IMR-90 (cell line): ENCODE data around the gene NLGN1. TPM values are rescaled to one million over a fixed set of nuclear protein-coding genes. Genes with fewer than 3 reads are reported as not detected.

Source experiments
- ATAC-seq: fragments of 200-7000 bp; cut with Tn5 transposase; 2 replicates; pipeline ENCODE4 v1.9.1; 2020; ENCODE audit warnings: low read depth, mild to moderate bottlenecking, moderate library complexity
- BruUV-seq: library from RNA; stranded (reverse); fragments of 400-500 nt; replicated peaks from 2 replicates; lab custom pipeline; 2021; lab: Mats Ljungman, UMichigan
- CTCF ChIA-PET: fragments of 300-600 bp; formaldehyde crosslinking; extraction: SDS; loops from one replicate; lab custom pipeline; 2021; ENCODE audit warnings: antibody characterized with exemption; lab: Yijun Ruan, JAX
- POLR2A ChIA-PET: fragments of 300-600 bp; sonication (Branson Sonifier 250); formaldehyde crosslinking; loops from one replicate; lab custom pipeline; 2022; ENCODE audit warnings: antibody characterized with exemption; ENCODE audit not compliant: unreplicated experiment; lab: Charles Lee
- DNase-seq: peaks from one replicate; pipeline ENCODE4 v3.0.0; 2013
- H2AFZ ChIP-seq: replicated peaks from 2 replicates; pipeline ENCODE3; 2013; ENCODE audit warnings: low read length, mild to moderate bottlenecking; ENCODE audit not compliant: poor library complexity
- H2AK5ac ChIP-seq: 2 replicates; pipeline ENCODE4 v1.6.1; 2013; ENCODE audit warnings: low read depth, low read length, inconsistent platforms
- H2AK9ac ChIP-seq: replicated peaks from 2 replicates; pipeline ENCODE3; 2013; ENCODE audit warnings: mild to moderate bottlenecking, low read depth, low read length, moderate library complexity; ENCODE audit not compliant: poor library complexity
- H2BK120ac ChIP-seq: 2 replicates; pipeline ENCODE4 v1.6.1; 2013; ENCODE audit warnings: low read depth, low read length, inconsistent platforms
- H2BK15ac ChIP-seq: 3 replicates; pipeline ENCODE4 v1.6.1; 2013; ENCODE audit warnings: low read depth, low read length, inconsistent platforms
- H2BK20ac ChIP-seq: 2 replicates; pipeline ENCODE4 v1.6.1; 2013; ENCODE audit warnings: low read depth, mild to moderate bottlenecking, inconsistent platforms, low read length, moderate library complexity
- H2BK5ac ChIP-seq: 2 replicates; pipeline ENCODE4 v1.6.1; 2013; ENCODE audit warnings: mild to moderate bottlenecking, low read depth, low read length, inconsistent platforms; ENCODE audit not compliant: poor library complexity, severe bottlenecking
- H3K14ac ChIP-seq: replicated peaks from 2 replicates; pipeline ENCODE4 v1.6.1; 2013; ENCODE audit warnings: low read depth, low read length, inconsistent platforms
- H3K18ac ChIP-seq: 2 replicates; pipeline ENCODE4 v1.6.1; 2013; ENCODE audit warnings: low read depth, low read length, control low read depth
- H3K23ac ChIP-seq: 2 replicates; pipeline ENCODE4 v1.6.1; 2013; ENCODE audit warnings: low read depth, low read length, inconsistent platforms
- H3K27ac ChIP-seq: 2 replicates; pipeline ENCODE4 v1.5.1; 2013; ENCODE audit warnings: mild to moderate bottlenecking, control low read depth, low read length; ENCODE audit not compliant: insufficient read depth
- H3K27me3 ChIP-seq: 2 replicates; pipeline ENCODE4 v1.6.1; 2013; ENCODE audit warnings: low read length; ENCODE audit not compliant: control insufficient read depth, insufficient read depth
- H3K36me3 ChIP-seq: 2 replicates; pipeline ENCODE4 v1.6.1; 2013; ENCODE audit warnings: low read length, mixed read lengths; ENCODE audit not compliant: control insufficient read depth, insufficient read depth
- H3K4ac ChIP-seq: 2 replicates; pipeline ENCODE4 v1.6.1; 2013; ENCODE audit warnings: low read depth, low read length, inconsistent platforms
- H3K4me1 ChIP-seq: 2 replicates; pipeline ENCODE4 v1.6.1; 2013; ENCODE audit warnings: low read length, mixed read lengths; ENCODE audit not compliant: control insufficient read depth, insufficient read depth
- H3K4me2 ChIP-seq: 2 replicates; pipeline ENCODE4 v1.6.1; 2013; ENCODE audit warnings: low read depth, mild to moderate bottlenecking, control low read depth, low read length, moderate library complexity
- H3K4me3 ChIP-seq: 2 replicates; pipeline ENCODE4 v1.5.1; 2013; ENCODE audit warnings: low read depth, mild to moderate bottlenecking, control low read depth, low read length, moderate library complexity; ENCODE audit not compliant: insufficient read depth
- H3K56ac ChIP-seq: 2 replicates; pipeline ENCODE4 v1.6.1; 2013; ENCODE audit warnings: low read length, inconsistent platforms; ENCODE audit not compliant: insufficient read depth; ENCODE audit errors: extremely low read depth
- H3K79me1 ChIP-seq, 2 experiments: 2 replicates each; pipeline ENCODE4 v1.6.1; 2013; ENCODE audit warnings: low read length in 2 of 2, inconsistent platforms in 1 of 2, low read depth in 1 of 2
- H3K9ac ChIP-seq: 2 replicates; pipeline ENCODE4 v1.6.1; 2013; ENCODE audit warnings: low read depth, low read length, control low read depth
- H3K9me1 ChIP-seq: 2 replicates; pipeline ENCODE4 v1.6.1; 2013; ENCODE audit warnings: low read length, inconsistent platforms; ENCODE audit not compliant: insufficient read depth
- H3K9me3 ChIP-seq: 2 replicates; pipeline ENCODE4 v1.6.1; 2013; ENCODE audit warnings: low read length; ENCODE audit not compliant: control insufficient read depth, insufficient read depth
- H4K20me1 ChIP-seq: 2 replicates; pipeline ENCODE4 v1.6.1; 2013; ENCODE audit warnings: low read length, inconsistent platforms; ENCODE audit not compliant: insufficient read depth
- H4K5ac ChIP-seq: 2 replicates; pipeline ENCODE4 v1.6.1; 2013; ENCODE audit warnings: mild to moderate bottlenecking, low read depth, low read length, control low read depth
- H4K8ac ChIP-seq, 2 experiments: 2 replicates each; pipeline ENCODE4 v1.6.1; 2013; ENCODE audit warnings: low read depth in 2 of 2, low read length in 2 of 2, control low read depth in 1 of 2, inconsistent platforms in 1 of 2
- H4K91ac ChIP-seq: 2 replicates; pipeline ENCODE4 v1.6.1; 2013; ENCODE audit warnings: low read depth, low read length, inconsistent platforms; ENCODE audit not compliant: insufficient read depth
- BHLHE40 ChIP-seq: fragments of 150-350 bp; IDR thresholded peaks from 2 replicates; pipeline ENCODE4 v1.6.1; 2016; ENCODE audit warnings: mild to moderate bottlenecking, low read depth, low read length
- CEBPB ChIP-seq: IDR thresholded peaks from 2 replicates; pipeline ENCODE4 v1.6.1; 2012; ENCODE audit warnings: low read depth, low read length, improper control_type of control experiment
- CHD1 ChIP-seq: IDR thresholded peaks from 2 replicates; pipeline ENCODE4 v1.6.1; 2012; ENCODE audit warnings: low read depth, low read length, improper control_type of control experiment
- FOS ChIP-seq: fragments of 150-350 bp; IDR thresholded peaks from 2 replicates; pipeline ENCODE4 v1.6.1; 2016; ENCODE audit warnings: low read depth, low read length
- MAFK ChIP-seq: IDR thresholded peaks from 2 replicates; pipeline ENCODE4 v1.6.1; 2012; ENCODE audit warnings: low read depth, low read length, improper control_type of control experiment
- MAZ ChIP-seq: IDR thresholded peaks from 2 replicates; pipeline ENCODE4 v1.6.1; 2012; ENCODE audit warnings: low read depth, mild to moderate bottlenecking, low read length, improper control_type of control experiment, moderate library complexity, borderline replicate concordance
- MXI1 ChIP-seq: IDR thresholded peaks from 2 replicates; pipeline ENCODE4 v1.6.1; 2012; ENCODE audit warnings: low read depth, mild to moderate bottlenecking, low read length, moderate library complexity, borderline replicate concordance
- NFE2L2 ChIP-seq: fragments of 150-350 bp; IDR thresholded peaks from 2 replicates; pipeline ENCODE4 v1.6.1; 2016; ENCODE audit warnings: low read depth, mild to moderate bottlenecking, low read length
- POLR2A ChIP-seq: IDR thresholded peaks from 2 replicates; pipeline ENCODE4 v1.6.1; 2012; ENCODE audit warnings: mild to moderate bottlenecking, low read depth, low read length
- RAD21 ChIP-seq: IDR thresholded peaks from 2 replicates; pipeline ENCODE4 v1.6.1; 2012; ENCODE audit warnings: low read length, improper control_type of control experiment
- RCOR1 ChIP-seq: IDR thresholded peaks from 2 replicates; pipeline ENCODE4 v1.6.1; 2012; ENCODE audit warnings: mild to moderate bottlenecking, low read length, improper control_type of control experiment; ENCODE audit not compliant: insufficient replicate concordance
- RFX5 ChIP-seq: IDR thresholded peaks from 2 replicates; pipeline ENCODE4 v1.8.0; 2012; ENCODE audit warnings: low read depth, mild to moderate bottlenecking, low read length, moderate library complexity
- SMC3 ChIP-seq: fragments of 150-350 bp; IDR thresholded peaks from 2 replicates; pipeline ENCODE4 v1.6.1; 2016; ENCODE audit warnings: low read depth, mild to moderate bottlenecking, antibody characterized with exemption, low read length, moderate library complexity
- dilution Hi-C: fragments of 300-500 bp; cut with HindIII; formaldehyde crosslinking; loops from one replicate; pipeline ENCODE4 v1.14.3; 2018; ENCODE audit warnings: low sequenced_read_pairs; ENCODE audit not compliant: unreplicated experiment
- in situ Hi-C: fragments of 300-500 bp; cut with MboI; formaldehyde crosslinking; loops from 3 replicates; pipeline ENCODE4 v1.14.3; 2019; ENCODE audit warnings: low sequenced_read_pairs, inconsistent platforms, mixed read lengths
- intact Hi-C: fragments of 100-400 bp; cut with micrococcal nuclease; formaldehyde crosslinking; loops from 2 replicates; pipeline ENCODE4 v1.10.0; 2022
- polyA plus RNA-seq, 3 experiments: library from polyadenylated mRNA; depleted of rRNA; stranded (reverse); fragments of >200 nt; gene quantifications; 2 replicates each; pipeline ENCODE4 v1.2.3, GENCODE V29; 2012; ENCODE audit warnings: low replicate concordance in 1 of 3
- total RNA-seq: library from RNA; depleted of rRNA; stranded (reverse); fragments of >200 nt; gene quantifications from 2 replicates; pipeline ENCODE4 v1.2.3, GENCODE V29; 2012
- TF ChIP-seq, protein P1 (sequence below): conservative IDR thresholded peaks from 2 replicates; pipeline ENCODE4 v1.5.1; 2012; ENCODE audit warnings: mild to moderate bottlenecking, low read depth, low read length, improper control_type of control experiment
- TF ChIP-seq, protein P2 (sequence below): fragments of 150-350 bp; IDR thresholded peaks from 2 replicates; pipeline ENCODE4 v1.6.1; 2016; ENCODE audit warnings: low read depth, mild to moderate bottlenecking, low read length, moderate library complexity, borderline replicate concordance
- TF ChIP-seq, protein P3 (sequence below): fragments of 150-350 bp; IDR thresholded peaks from 2 replicates; pipeline ENCODE4 v1.6.1; 2017; ENCODE audit warnings: mild to moderate bottlenecking, antibody characterized with exemption, low read length, low read depth

The NLGN1 gene
- total and polyA plus RNA-seq, 2 of the 4 experiments (the other 2 are of a cell fraction), result 1.8 to 12.5 TPM

DNA sequence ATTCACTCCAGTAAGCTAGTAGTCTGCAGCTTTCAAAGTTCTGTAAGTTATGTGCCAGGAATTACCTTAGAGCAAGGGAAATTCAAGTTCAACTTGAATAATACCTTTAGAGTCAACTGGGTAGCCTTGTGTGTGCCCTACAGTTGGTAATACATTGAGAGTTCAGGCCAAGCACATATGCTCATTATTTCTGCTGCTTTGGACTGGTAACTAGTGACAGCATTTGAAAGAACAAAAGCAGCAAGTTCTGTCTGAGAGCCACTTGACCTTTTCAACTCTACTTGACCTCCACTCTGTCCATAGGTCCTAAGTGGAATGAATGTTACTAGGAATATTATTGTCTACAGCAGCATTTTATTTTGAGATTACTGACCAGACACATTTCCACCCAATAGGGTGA, 723.5 kb downstream of the NLGN1 start:
- in situ Hi-C loops, result no loop called here

More for the DNA sequence above, 723.5 kb downstream of the NLGN1 start:
- no peaks in the 10 kb centered on the region for H3K4me1 ChIP-seq
- H3K27ac ChIP-seq, result no peak overlapping the region
- no TSS peak for BruUV-seq
- intact Hi-C loops (loop anchor here (10.0 kb wide), 1 partner anchor 1144 kb away; no protein-coding TSS in a partner anchor), dilution Hi-C loops (no loop called here)
- no peaks in the 10 kb centered on the region for H4K20me1 ChIP-seq
- no peak overlapping the region for H3K4me3 ChIP-seq
- H3K4ac ChIP-seq, result no peak overlapping the region
- ATAC-seq (no peak), DNase-seq (no peak)
- no peak overlapping the region for H3K14ac ChIP-seq
- H2BK20ac ChIP-seq, result no peak overlapping the region
- H4K8ac ChIP-seq, result no peak overlapping the region
- H3K36me3 ChIP-seq, result no peaks in the 10 kb centered on the region
- POLR2A ChIA-PET, result no interaction called here
- TF ChIP-seq, protein P1, sequence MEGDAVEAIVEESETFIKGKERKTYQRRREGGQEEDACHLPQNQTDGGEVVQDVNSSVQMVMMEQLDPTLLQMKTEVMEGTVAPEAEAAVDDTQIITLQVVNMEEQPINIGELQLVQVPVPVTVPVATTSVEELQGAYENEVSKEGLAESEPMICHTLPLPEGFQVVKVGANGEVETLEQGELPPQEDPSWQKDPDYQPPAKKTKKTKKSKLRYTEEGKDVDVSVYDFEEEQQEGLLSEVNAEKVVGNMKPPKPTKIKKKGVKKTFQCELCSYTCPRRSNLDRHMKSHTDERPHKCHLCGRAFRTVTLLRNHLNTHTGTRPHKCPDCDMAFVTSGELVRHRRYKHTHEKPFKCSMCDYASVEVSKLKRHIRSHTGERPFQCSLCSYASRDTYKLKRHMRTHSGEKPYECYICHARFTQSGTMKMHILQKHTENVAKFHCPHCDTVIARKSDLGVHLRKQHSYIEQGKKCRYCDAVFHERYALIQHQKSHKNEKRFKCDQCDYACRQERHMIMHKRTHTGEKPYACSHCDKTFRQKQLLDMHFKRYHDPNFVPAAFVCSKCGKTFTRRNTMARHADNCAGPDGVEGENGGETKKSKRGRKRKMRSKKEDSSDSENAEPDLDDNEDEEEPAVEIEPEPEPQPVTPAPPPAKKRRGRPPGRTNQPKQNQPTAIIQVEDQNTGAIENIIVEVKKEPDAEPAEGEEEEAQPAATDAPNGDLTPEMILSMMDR, result no peak
- TF ChIP-seq MXI1 (no peak), CHD1 (no peak), RCOR1 (no peak), CEBPB (no peak), FOS (no peak), RAD21 (no peak), SMC3 (no peak), NFE2L2 (no peak), MAZ (no peak), RFX5 (no peak), BHLHE40 (no peak), POLR2A (no peak), MAFK (no peak)
- TF ChIP-seq, protein P2, sequence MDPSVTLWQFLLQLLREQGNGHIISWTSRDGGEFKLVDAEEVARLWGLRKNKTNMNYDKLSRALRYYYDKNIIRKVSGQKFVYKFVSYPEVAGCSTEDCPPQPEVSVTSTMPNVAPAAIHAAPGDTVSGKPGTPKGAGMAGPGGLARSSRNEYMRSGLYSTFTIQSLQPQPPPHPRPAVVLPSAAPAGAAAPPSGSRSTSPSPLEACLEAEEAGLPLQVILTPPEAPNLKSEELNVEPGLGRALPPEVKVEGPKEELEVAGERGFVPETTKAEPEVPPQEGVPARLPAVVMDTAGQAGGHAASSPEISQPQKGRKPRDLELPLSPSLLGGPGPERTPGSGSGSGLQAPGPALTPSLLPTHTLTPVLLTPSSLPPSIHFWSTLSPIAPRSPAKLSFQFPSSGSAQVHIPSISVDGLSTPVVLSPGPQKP, result no peak
- TF ChIP-seq, protein P3, sequence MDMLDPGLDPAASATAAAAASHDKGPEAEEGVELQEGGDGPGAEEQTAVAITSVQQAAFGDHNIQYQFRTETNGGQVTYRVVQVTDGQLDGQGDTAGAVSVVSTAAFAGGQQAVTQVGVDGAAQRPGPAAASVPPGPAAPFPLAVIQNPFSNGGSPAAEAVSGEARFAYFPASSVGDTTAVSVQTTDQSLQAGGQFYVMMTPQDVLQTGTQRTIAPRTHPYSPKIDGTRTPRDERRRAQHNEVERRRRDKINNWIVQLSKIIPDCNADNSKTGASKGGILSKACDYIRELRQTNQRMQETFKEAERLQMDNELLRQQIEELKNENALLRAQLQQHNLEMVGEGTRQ, result no peak
- no peak overlapping the region for H3K18ac ChIP-seq
- H3K27me3 ChIP-seq, result no peaks in the 10 kb centered on the region
- H2BK5ac ChIP-seq, result no peak overlapping the region
- H3K9me3 ChIP-seq, result no peaks in the 10 kb centered on the region
- no peak overlapping the region for H3K56ac ChIP-seq
- no peak overlapping the region; the same call in 1 of the 2 replicates for H3K23ac ChIP-seq
- no peak overlapping the region for H2BK120ac ChIP-seq
- no peak overlapping the region for H4K5ac ChIP-seq
- no peaks in the 10 kb centered on the region for H3K79me1 ChIP-seq
- no peak overlapping the region for H3K9ac ChIP-seq
- no peak overlapping the region for H2AK9ac ChIP-seq
- H2AFZ ChIP-seq, result no peak overlapping the region
- H2AK5ac ChIP-seq, result no peak overlapping the region
- no peak overlapping the region for H3K4me2 ChIP-seq
- no peak overlapping the region for H2BK15ac ChIP-seq
- H3K9me1 ChIP-seq, result no peaks in the 10 kb centered on the region
- CTCF ChIA-PET, result no interaction called here
- no peak overlapping the region for H4K91ac ChIP-seq
